GM23338 (cell line): ENCODE measurements around the gene RAD23A. TPM values are rescaled to one million over a fixed set of nuclear protein-coding genes. Genes with fewer than 3 reads are reported as not detected.

Experiments
- ATAC-seq: fragments of 200-7000 bp; cut with Tn5 transposase; 3 replicates; pipeline ENCODE4 v1.9.1; 2020
- DNase-seq: peaks from one replicate; pipeline ENCODE4 v3.0.0-alpha.2; 2015; ENCODE audit warnings: low spot score
- H2AFZ ChIP-seq: fragments of 200-600 bp; sonication (generic); 2 replicates; pipeline ENCODE4 v1.8.0; 2016; ENCODE audit warnings: antibody characterized with exemption, mild to moderate bottlenecking, moderate library complexity
- H3F3A ChIP-seq: fragments of 200-600 bp; sonication (generic); replicated peaks from 2 replicates; pipeline ENCODE4 v1.8.0; 2017; ENCODE audit warnings: antibody characterized with exemption, mixed run types, low read depth
- H3K27ac ChIP-seq: fragments of 200-600 bp; sonication (generic); 2 replicates; pipeline ENCODE4 v1.6.1; 2016; ENCODE audit warnings: low read depth
- H3K27me3 ChIP-seq: fragments of 200-600 bp; sonication (generic); 2 replicates; pipeline ENCODE4 v1.8.0; 2016; ENCODE audit warnings: mild to moderate bottlenecking, mixed run types, moderate library complexity; ENCODE audit not compliant: insufficient read depth
- H3K36me3 ChIP-seq: fragments of 200-600 bp; sonication (generic); 2 replicates; pipeline ENCODE4 v1.8.0; 2016; ENCODE audit warnings: mild to moderate bottlenecking; ENCODE audit not compliant: insufficient read depth
- H3K4me1 ChIP-seq: fragments of 200-600 bp; sonication (generic); 2 replicates; pipeline ENCODE4 v1.8.0; 2016; ENCODE audit warnings: mild to moderate bottlenecking, moderate library complexity; ENCODE audit not compliant: insufficient read depth
- H3K4me2 ChIP-seq: fragments of 200-600 bp; sonication (generic); 2 replicates; pipeline ENCODE4 v1.7.1; 2017; ENCODE audit warnings: mixed run types
- H3K4me3 ChIP-seq: fragments of 200-600 bp; sonication (generic); 2 replicates; pipeline ENCODE4 v1.6.1; 2016; ENCODE audit warnings: mixed run types
- H3K79me2 ChIP-seq: fragments of 200-600 bp; sonication (generic); replicated peaks from 2 replicates; pipeline ENCODE4 v1.8.0; 2017; ENCODE audit warnings: mild to moderate bottlenecking; ENCODE audit not compliant: insufficient read depth
- H3K9me2 ChIP-seq: fragments of 200-600 bp; sonication (generic); 2 replicates; pipeline ENCODE4 v1.8.0; 2017; ENCODE audit not compliant: insufficient read depth
- H4K20me1 ChIP-seq: fragments of 200-600 bp; sonication (generic); replicated peaks from 2 replicates; pipeline ENCODE4 v1.8.0; 2017; ENCODE audit warnings: mild to moderate bottlenecking; ENCODE audit not compliant: insufficient read depth
- H3K27ac Mint-ChIP-seq: 2 replicates; pipeline ENCODE4 v1.8.0; 2020; ENCODE audit warnings: inconsistent platforms, mild to moderate bottlenecking, moderate library complexity, mixed read lengths
- H3K27me3 Mint-ChIP-seq: 3 replicates; pipeline ENCODE4 v1.8.0; 2022; ENCODE audit warnings: low read depth, mild to moderate bottlenecking, moderate library complexity, mixed read lengths, inconsistent platforms; ENCODE audit not compliant: insufficient read depth, poor library complexity
- H3K36me3 Mint-ChIP-seq: 3 replicates; pipeline ENCODE4 v1.8.0; 2021; ENCODE audit warnings: low read depth, mild to moderate bottlenecking, inconsistent platforms, moderate library complexity, mixed read lengths
- H3K4me1 Mint-ChIP-seq: 3 replicates; pipeline ENCODE4 v1.8.0; 2020; ENCODE audit warnings: mild to moderate bottlenecking, inconsistent platforms, mixed read lengths
- H3K4me3 Mint-ChIP-seq: 3 replicates; pipeline ENCODE4 v1.8.0; 2021; ENCODE audit warnings: moderate library complexity, mild to moderate bottlenecking, inconsistent platforms, mixed read lengths
- H3K9me3 Mint-ChIP-seq: 3 replicates; pipeline ENCODE4 v1.8.0; 2020; ENCODE audit warnings: moderate library complexity, mild to moderate bottlenecking, inconsistent platforms, mixed read lengths
- CREB1 ChIP-seq: fragments of 250-450 bp; sonication (Bioruptor Pico); IDR thresholded peaks from 2 replicates; pipeline ENCODE4 v1.5.0; 2020; ENCODE audit warnings: low read depth, mild to moderate bottlenecking, moderate library complexity
- EZH2 ChIP-seq: fragments of 200-600 bp; sonication (generic); IDR thresholded peaks from one replicate; pipeline ENCODE4 v1.8.0; 2017; ENCODE audit warnings: antibody characterized with exemption, mild to moderate bottlenecking, low read depth; ENCODE audit not compliant: unreplicated experiment
- EZH2phosphoT487 ChIP-seq: fragments of 200-600 bp; sonication (generic); IDR thresholded peaks from one replicate; pipeline ENCODE4 v1.8.1; 2018; ENCODE audit warnings: antibody characterized with exemption; ENCODE audit not compliant: unreplicated experiment
- JUNB ChIP-seq: IDR thresholded peaks from one replicate; pipeline ENCODE4 v1.6.1; 2016; ENCODE audit warnings: antibody characterized with exemption; ENCODE audit not compliant: unreplicated experiment
- NANOG ChIP-seq: IDR thresholded peaks from 2 replicates; pipeline ENCODE4 v1.6.1; 2016; ENCODE audit warnings: antibody characterized with exemption, borderline replicate concordance
- POLR2AphosphoS5 ChIP-seq: IDR thresholded peaks from 2 replicates; pipeline ENCODE4 v1.6.1; 2016; ENCODE audit warnings: antibody characterized with exemption, low read depth
- STAT1 ChIP-seq: IDR thresholded peaks from one replicate; pipeline ENCODE4 v1.6.1; 2016; ENCODE audit warnings: antibody characterized with exemption; ENCODE audit not compliant: unreplicated experiment
- ZNF114 ChIP-seq: fragments of 250-450 bp; sonication (Bioruptor Pico); IDR thresholded peaks from 2 replicates; pipeline ENCODE4 v1.5.0; 2020; ENCODE audit warnings: mild to moderate bottlenecking, moderate library complexity
- ZNF331 ChIP-seq: fragments of 250-450 bp; sonication (Bioruptor Pico); IDR thresholded peaks from 2 replicates; pipeline ENCODE4 v1.5.0; 2020; ENCODE audit warnings: low read depth, mild to moderate bottlenecking, moderate library complexity
- polyA plus RNA-seq: library from polyadenylated mRNA; unstranded; fragments of >200 nt; fragmentation: Nextera tagmentation; extraction: Ambion mirVana; gene quantifications from 2 replicates; pipeline ENCODE4 v1.2.1, GENCODE V29; 2016
- total RNA-seq: library from RNA; depleted of rRNA; stranded (reverse); fragments of >200 nt; shearing (Covaris generic); gene quantifications from 2 replicates; pipeline ENCODE4 v1.2.3, GENCODE V29; 2014
- TF ChIP-seq, protein P1 (sequence below): fragments of 250-450 bp; sonication (Bioruptor Pico); IDR thresholded peaks from 2 replicates; pipeline ENCODE4 v1.5.0; 2020; ENCODE audit warnings: mild to moderate bottlenecking, moderate library complexity
- TF ChIP-seq, protein P2 (sequence below): IDR thresholded peaks from 2 replicates; pipeline ENCODE4 v1.6.1; 2016; ENCODE audit warnings: antibody characterized with exemption
- TF ChIP-seq, protein P3 (sequence below): IDR thresholded peaks from one replicate; pipeline ENCODE4 v1.6.1; 2018; ENCODE audit warnings: antibody characterized with exemption; ENCODE audit not compliant: unreplicated experiment
- TF ChIP-seq, protein P4 (sequence below), 2 experiments: fragments of 200-600 bp in 1 of 2; sonication (generic) in 1 of 2; conservative IDR thresholded peaks; 2 replicates each; pipeline versions ENCODE4 v1.5.1 to v1.6.1; 2016 to 2017; ENCODE audit warnings: antibody characterized with exemption in 2 of 2, low read depth in 2 of 2, mild to moderate bottlenecking in 2 of 2, moderate library complexity in 1 of 2

RAD23A gene
- total and polyA plus RNA-seq, 2 experiments from 2014 or later = 69.7 to 127 TPM

DNA sequence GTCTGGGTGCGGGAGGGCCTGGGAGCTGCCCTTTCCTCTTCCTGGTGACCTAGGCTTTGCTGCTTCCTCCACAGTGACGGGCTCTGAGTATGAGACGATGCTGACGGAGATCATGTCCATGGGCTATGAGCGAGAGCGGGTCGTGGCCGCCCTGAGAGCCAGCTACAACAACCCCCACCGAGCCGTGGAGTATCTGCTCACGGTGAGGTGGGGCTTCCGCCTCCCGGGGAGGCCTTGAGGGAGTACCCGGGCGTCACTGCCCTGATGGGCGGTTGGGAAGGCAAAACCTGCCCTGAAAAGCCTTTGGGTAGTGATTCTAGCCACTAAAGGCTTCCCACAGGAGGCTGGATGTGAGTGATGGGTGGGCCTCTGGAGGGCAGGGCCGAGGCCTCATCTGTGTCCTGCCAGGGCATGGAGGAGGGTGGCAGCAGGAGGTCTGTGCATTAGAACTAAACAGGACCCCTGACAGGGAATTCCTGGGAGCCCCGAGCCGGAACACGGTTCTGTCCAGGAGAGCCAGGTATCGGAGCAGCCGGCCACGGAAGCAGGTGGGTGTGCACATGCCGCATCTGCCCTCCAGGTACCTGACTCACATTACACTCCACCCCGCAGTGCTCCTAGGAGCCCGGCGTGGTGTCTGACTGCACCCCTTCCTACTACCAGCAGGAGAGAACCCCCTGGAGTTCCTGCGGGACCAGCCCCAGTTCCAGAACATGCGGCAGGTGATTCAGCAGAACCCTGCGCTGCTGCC lies 3.1 kb downstream of the RAD23A start:
- peaks cover 24% of the 10 kb centered on the region for H3K36me3 ChIP-seq
- H3F3A ChIP-seq = peaks cover 35% of the 10 kb centered on the region
- Mint-ChIP-seq H3K9me3 (no peaks in the 10 kb centered on the region; the same call in 1 of the 3 replicates), H3K4me3 (no peak overlapping the region), H3K36me3 (peaks cover 88% of the 10 kb centered on the region), H3K27ac (no peak overlapping the region), H3K27me3 (peaks cover 31% of the 10 kb centered on the region), H3K4me1 (peaks cover 22% of the 10 kb centered on the region)
- H3K27me3 ChIP-seq = no peaks in the 10 kb centered on the region
- H3K4me1 ChIP-seq = peaks cover 18% of the 10 kb centered on the region
- H3K9me2 ChIP-seq = no peaks in the 10 kb centered on the region
- no peak overlapping the region for H2AFZ ChIP-seq
- ATAC-seq = no peak
- no peak overlapping the region for H3K4me3 ChIP-seq
- peaks cover 18% of the 10 kb centered on the region for H3K79me2 ChIP-seq
- H3K27ac ChIP-seq = no peak overlapping the region
- TF ChIP-seq, protein P1, sequence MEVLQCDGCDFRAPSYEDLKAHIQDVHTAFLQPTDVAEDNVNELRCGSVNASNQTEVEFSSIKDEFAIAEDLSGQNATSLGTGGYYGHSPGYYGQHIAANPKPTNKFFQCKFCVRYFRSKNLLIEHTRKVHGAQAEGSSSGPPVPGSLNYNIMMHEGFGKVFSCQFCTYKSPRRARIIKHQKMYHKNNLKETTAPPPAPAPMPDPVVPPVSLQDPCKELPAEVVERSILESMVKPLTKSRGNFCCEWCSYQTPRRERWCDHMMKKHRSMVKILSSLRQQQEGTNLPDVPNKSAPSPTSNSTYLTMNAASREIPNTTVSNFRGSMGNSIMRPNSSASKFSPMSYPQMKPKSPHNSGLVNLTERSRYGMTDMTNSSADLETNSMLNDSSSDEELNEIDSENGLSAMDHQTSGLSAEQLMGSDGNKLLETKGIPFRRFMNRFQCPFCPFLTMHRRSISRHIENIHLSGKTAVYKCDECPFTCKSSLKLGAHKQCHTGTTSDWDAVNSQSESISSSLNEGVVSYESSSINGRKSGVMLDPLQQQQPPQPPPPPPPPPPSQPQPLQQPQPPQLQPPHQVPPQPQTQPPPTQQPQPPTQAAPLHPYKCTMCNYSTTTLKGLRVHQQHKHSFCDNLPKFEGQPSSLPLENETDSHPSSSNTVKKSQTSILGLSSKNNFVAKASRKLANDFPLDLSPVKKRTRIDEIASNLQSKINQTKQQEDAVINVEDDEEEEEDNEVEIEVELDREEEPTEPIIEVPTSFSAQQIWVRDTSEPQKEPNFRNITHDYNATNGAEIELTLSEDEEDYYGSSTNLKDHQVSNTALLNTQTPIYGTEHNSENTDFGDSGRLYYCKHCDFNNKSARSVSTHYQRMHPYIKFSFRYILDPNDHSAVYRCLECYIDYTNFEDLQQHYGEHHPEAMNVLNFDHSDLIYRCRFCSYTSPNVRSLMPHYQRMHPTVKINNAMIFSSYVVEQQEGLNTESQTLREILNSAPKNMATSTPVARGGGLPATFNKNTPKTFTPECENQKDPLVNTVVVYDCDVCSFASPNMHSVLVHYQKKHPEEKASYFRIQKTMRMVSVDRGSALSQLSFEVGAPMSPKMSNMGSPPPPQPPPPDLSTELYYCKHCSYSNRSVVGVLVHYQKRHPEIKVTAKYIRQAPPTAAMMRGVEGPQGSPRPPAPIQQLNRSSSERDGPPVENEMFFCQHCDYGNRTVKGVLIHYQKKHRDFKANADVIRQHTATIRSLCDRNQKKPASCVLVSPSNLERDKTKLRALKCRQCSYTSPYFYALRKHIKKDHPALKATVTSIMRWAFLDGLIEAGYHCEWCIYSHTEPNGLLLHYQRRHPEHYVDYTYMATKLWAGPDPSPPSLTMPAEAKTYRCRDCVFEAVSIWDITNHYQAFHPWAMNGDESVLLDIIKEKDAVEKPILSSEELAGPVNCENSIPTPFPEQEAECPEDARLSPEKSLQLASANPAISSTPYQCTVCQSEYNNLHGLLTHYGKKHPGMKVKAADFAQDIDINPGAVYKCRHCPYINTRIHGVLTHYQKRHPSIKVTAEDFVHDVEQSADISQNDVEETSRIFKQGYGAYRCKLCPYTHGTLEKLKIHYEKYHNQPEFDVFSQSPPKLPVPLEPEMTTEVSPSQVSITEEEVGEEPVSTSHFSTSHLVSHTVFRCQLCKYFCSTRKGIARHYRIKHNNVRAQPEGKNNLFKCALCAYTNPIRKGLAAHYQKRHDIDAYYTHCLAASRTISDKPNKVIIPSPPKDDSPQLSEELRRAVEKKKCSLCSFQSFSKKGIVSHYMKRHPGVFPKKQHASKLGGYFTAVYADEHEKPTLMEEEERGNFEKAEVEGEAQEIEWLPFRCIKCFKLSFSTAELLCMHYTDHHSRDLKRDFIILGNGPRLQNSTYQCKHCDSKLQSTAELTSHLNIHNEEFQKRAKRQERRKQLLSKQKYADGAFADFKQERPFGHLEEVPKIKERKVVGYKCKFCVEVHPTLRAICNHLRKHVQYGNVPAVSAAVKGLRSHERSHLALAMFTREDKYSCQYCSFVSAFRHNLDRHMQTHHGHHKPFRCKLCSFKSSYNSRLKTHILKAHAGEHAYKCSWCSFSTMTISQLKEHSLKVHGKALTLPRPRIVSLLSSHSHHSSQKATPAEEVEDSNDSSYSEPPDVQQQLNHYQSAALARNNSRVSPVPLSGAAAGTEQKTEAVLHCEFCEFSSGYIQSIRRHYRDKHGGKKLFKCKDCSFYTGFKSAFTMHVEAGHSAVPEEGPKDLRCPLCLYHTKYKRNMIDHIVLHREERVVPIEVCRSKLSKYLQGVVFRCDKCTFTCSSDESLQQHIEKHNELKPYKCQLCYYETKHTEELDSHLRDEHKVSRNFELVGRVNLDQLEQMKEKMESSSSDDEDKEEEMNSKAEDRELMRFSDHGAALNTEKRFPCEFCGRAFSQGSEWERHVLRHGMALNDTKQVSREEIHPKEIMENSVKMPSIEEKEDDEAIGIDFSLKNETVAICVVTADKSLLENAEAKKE (CRISPR knock-in tag) = no peak
- TF ChIP-seq ZNF114 (CRISPR knock-in tag) (no peak), POLR2AphosphoS5 (no peak), EZH2phosphoT487 (no peak), NANOG (no peak), STAT1 (no peak), EZH2 (no peak), ZNF331 (CRISPR knock-in tag) (no peak), JUNB (no peak), CREB1 (no peak)
- TF ChIP-seq, protein P2, sequence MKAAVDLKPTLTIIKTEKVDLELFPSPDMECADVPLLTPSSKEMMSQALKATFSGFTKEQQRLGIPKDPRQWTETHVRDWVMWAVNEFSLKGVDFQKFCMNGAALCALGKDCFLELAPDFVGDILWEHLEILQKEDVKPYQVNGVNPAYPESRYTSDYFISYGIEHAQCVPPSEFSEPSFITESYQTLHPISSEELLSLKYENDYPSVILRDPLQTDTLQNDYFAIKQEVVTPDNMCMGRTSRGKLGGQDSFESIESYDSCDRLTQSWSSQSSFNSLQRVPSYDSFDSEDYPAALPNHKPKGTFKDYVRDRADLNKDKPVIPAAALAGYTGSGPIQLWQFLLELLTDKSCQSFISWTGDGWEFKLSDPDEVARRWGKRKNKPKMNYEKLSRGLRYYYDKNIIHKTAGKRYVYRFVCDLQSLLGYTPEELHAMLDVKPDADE = no peak
- TF ChIP-seq, protein P3, sequence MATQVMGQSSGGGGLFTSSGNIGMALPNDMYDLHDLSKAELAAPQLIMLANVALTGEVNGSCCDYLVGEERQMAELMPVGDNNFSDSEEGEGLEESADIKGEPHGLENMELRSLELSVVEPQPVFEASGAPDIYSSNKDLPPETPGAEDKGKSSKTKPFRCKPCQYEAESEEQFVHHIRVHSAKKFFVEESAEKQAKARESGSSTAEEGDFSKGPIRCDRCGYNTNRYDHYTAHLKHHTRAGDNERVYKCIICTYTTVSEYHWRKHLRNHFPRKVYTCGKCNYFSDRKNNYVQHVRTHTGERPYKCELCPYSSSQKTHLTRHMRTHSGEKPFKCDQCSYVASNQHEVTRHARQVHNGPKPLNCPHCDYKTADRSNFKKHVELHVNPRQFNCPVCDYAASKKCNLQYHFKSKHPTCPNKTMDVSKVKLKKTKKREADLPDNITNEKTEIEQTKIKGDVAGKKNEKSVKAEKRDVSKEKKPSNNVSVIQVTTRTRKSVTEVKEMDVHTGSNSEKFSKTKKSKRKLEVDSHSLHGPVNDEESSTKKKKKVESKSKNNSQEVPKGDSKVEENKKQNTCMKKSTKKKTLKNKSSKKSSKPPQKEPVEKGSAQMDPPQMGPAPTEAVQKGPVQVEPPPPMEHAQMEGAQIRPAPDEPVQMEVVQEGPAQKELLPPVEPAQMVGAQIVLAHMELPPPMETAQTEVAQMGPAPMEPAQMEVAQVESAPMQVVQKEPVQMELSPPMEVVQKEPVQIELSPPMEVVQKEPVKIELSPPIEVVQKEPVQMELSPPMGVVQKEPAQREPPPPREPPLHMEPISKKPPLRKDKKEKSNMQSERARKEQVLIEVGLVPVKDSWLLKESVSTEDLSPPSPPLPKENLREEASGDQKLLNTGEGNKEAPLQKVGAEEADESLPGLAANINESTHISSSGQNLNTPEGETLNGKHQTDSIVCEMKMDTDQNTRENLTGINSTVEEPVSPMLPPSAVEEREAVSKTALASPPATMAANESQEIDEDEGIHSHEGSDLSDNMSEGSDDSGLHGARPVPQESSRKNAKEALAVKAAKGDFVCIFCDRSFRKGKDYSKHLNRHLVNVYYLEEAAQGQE = no peak
- TF ChIP-seq, protein P4, sequence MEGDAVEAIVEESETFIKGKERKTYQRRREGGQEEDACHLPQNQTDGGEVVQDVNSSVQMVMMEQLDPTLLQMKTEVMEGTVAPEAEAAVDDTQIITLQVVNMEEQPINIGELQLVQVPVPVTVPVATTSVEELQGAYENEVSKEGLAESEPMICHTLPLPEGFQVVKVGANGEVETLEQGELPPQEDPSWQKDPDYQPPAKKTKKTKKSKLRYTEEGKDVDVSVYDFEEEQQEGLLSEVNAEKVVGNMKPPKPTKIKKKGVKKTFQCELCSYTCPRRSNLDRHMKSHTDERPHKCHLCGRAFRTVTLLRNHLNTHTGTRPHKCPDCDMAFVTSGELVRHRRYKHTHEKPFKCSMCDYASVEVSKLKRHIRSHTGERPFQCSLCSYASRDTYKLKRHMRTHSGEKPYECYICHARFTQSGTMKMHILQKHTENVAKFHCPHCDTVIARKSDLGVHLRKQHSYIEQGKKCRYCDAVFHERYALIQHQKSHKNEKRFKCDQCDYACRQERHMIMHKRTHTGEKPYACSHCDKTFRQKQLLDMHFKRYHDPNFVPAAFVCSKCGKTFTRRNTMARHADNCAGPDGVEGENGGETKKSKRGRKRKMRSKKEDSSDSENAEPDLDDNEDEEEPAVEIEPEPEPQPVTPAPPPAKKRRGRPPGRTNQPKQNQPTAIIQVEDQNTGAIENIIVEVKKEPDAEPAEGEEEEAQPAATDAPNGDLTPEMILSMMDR (conservative IDR thresholded peaks at IDR 0.05; ENCODE audit: low read depth in 2 of 2) = no peak
- peaks cover 11% of the 10 kb centered on the region; the same call in 1 of the 2 replicates for H4K20me1 ChIP-seq
- H3K4me2 ChIP-seq = no peak overlapping the region
- no peak for DNase-seq
